Ovary (tissue), 3 donors: Measurements from ENCODE around the gene ZNF326.

ENCODE experiments used
- EP300 ChIP-seq: sonication (generic); formaldehyde crosslinking; IDR thresholded peaks from one replicate; pipeline ENCODE4 v1.6.1; 2017; ENCODE audit warnings: antibody characterized with exemption
- POLR2A ChIP-seq: fragments of 450-650 bp; IDR thresholded peaks from one replicate; pipeline ENCODE4 v1.6.1; 2017; ENCODE audit warnings: antibody characterized with exemption, mild to moderate bottlenecking, moderate library complexity
- TF ChIP-seq, protein P1 (sequence below), 3 donors: fragments of 450-650 bp in 2 of 3; fragments of 200-600 bp in 1 of 3; IDR thresholded peaks; one replicate each; pipeline versions ENCODE4 v1.5.1 to v1.8.0; 2016 to 2022; ENCODE audit warnings: antibody characterized with exemption in 3 of 3, mild to moderate bottlenecking in 1 of 3
- donor health status: DM: no; HTN: no; CAD: no.

DNA sequence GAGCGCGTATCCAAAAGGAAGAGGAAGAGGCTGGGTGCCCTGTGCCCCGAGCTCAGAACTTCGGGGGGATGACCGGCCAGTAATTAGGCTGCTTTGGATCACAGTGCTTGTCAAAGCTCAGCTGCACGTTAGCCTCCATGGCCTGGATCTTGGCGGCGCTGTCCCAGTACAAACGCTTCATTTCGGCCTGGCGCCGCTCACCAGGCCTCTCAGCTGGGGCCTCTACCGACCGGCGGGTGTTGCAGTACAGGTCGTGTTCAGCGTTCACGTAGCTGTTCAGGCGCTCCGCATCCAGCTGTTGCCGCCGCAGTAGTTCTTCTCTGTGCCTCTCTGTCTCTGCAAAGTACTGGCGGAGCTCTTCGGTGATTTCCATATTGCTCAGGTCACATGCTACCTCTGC is 1.4 kb upstream of the ZNF326 start:
- TF ChIP-seq POLR2A: no peak
- TF ChIP-seq, protein P1, sequence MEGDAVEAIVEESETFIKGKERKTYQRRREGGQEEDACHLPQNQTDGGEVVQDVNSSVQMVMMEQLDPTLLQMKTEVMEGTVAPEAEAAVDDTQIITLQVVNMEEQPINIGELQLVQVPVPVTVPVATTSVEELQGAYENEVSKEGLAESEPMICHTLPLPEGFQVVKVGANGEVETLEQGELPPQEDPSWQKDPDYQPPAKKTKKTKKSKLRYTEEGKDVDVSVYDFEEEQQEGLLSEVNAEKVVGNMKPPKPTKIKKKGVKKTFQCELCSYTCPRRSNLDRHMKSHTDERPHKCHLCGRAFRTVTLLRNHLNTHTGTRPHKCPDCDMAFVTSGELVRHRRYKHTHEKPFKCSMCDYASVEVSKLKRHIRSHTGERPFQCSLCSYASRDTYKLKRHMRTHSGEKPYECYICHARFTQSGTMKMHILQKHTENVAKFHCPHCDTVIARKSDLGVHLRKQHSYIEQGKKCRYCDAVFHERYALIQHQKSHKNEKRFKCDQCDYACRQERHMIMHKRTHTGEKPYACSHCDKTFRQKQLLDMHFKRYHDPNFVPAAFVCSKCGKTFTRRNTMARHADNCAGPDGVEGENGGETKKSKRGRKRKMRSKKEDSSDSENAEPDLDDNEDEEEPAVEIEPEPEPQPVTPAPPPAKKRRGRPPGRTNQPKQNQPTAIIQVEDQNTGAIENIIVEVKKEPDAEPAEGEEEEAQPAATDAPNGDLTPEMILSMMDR (IDR thresholded peaks at IDR 0.05): no peak
- TF ChIP-seq EP300: no peak
